Measurements from ENCODE around the gene GSPT1.

DNA sequence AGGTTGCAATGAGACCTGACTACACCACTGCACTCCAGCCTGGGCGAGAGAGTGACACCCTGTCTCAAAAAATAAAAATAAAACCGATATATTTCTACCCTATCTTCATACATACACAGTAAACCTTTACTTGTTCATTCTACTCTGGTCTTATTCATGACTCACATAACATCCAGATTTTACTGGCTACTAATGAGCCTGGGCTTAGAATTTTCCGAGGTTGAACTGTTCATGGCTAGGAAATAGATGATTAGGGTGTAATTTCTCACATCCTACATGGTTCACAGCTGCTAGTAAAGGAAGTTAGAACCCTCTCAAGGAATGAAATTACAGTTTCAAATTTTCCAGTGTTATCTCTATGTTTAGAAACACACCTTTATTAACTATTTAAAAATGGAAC lies 14.7 kb downstream of the GSPT1 start:
- TF ChIP-seq, protein P1, sequence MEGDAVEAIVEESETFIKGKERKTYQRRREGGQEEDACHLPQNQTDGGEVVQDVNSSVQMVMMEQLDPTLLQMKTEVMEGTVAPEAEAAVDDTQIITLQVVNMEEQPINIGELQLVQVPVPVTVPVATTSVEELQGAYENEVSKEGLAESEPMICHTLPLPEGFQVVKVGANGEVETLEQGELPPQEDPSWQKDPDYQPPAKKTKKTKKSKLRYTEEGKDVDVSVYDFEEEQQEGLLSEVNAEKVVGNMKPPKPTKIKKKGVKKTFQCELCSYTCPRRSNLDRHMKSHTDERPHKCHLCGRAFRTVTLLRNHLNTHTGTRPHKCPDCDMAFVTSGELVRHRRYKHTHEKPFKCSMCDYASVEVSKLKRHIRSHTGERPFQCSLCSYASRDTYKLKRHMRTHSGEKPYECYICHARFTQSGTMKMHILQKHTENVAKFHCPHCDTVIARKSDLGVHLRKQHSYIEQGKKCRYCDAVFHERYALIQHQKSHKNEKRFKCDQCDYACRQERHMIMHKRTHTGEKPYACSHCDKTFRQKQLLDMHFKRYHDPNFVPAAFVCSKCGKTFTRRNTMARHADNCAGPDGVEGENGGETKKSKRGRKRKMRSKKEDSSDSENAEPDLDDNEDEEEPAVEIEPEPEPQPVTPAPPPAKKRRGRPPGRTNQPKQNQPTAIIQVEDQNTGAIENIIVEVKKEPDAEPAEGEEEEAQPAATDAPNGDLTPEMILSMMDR (IDR thresholded peaks at IDR 0.05), result no peak
- TF ChIP-seq, protein P2, sequence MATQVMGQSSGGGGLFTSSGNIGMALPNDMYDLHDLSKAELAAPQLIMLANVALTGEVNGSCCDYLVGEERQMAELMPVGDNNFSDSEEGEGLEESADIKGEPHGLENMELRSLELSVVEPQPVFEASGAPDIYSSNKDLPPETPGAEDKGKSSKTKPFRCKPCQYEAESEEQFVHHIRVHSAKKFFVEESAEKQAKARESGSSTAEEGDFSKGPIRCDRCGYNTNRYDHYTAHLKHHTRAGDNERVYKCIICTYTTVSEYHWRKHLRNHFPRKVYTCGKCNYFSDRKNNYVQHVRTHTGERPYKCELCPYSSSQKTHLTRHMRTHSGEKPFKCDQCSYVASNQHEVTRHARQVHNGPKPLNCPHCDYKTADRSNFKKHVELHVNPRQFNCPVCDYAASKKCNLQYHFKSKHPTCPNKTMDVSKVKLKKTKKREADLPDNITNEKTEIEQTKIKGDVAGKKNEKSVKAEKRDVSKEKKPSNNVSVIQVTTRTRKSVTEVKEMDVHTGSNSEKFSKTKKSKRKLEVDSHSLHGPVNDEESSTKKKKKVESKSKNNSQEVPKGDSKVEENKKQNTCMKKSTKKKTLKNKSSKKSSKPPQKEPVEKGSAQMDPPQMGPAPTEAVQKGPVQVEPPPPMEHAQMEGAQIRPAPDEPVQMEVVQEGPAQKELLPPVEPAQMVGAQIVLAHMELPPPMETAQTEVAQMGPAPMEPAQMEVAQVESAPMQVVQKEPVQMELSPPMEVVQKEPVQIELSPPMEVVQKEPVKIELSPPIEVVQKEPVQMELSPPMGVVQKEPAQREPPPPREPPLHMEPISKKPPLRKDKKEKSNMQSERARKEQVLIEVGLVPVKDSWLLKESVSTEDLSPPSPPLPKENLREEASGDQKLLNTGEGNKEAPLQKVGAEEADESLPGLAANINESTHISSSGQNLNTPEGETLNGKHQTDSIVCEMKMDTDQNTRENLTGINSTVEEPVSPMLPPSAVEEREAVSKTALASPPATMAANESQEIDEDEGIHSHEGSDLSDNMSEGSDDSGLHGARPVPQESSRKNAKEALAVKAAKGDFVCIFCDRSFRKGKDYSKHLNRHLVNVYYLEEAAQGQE (IDR thresholded peaks at IDR 0.05; ENCODE audit: insufficient read depth in 1 of 2, low read depth in 2 of 2, low read length in 1 of 2), result no peak

All from Panc1 (cell line).